GM21825 (cell line): ENCODE measurements around the gene AP3B1.

Experiments
- ATAC-seq: cut with Tn5 transposase; IDR thresholded peaks from one replicate; pipeline ENCODE4 v1.9.1; 2021; ENCODE audit warnings: mild to moderate bottlenecking, moderate library complexity; ENCODE audit not compliant: unreplicated experiment

AP3B1 gene

GRCh38 chr5:78006449-78006848, 288.0 kb downstream of the AP3B1 start:
- ATAC-seq = no peak

- no peak for ATAC-seq
These were observed 289.3 kb downstream of the AP3B1 start for GRCh38 chr5:78005021-78005785.

GRCh38 chr5:78004559-78004958, 289.9 kb downstream of the AP3B1 start:
- ATAC-seq = no peak

- ATAC-seq = no peak
These were observed 290.6 kb downstream of the AP3B1 start for GRCh38 chr5:78003919-78004318.

GRCh38 chr5:78003450-78003849, 291.0 kb downstream of the AP3B1 start:
- no peak for ATAC-seq

- ATAC-seq = no peak
These were observed 291.8 kb downstream of the AP3B1 start for GRCh38 chr5:78002690-78003089.

GRCh38 chr5:78001197-78001596, 293.3 kb downstream of the AP3B1 start:
- no peak for ATAC-seq

- no peak for ATAC-seq
These were observed 294.3 kb downstream of the AP3B1 start for GRCh38 chr5:78000191-78000590.

- ATAC-seq = no peak
These were observed 295.1 kb downstream of the AP3B1 start for GRCh38 chr5:77999399-77999798.

- ATAC-seq = no peak
These were observed 297.6 kb downstream of the AP3B1 start for GRCh38 chr5:77996943-77997342.

GRCh38 chr5:77995793-77996409, 298.6 kb downstream of the AP3B1 start:
- no peak for ATAC-seq

- ATAC-seq = no peak
These were observed 299.6 kb downstream of the AP3B1 start for GRCh38 chr5:77994943-77995342.

GRCh38 chr5:77993855-77994318, 300.6 kb downstream of the AP3B1 start:
- no peak for ATAC-seq

GRCh38 chr5:77993141-77993854, 301.2 kb downstream of the AP3B1 start:
- ATAC-seq = no peak

GRCh38 chr5:77991084-77991483, 303.4 kb downstream of the AP3B1 start:
- no peak for ATAC-seq

GRCh38 chr5:77990020-77990419, 304.5 kb downstream of the AP3B1 start:
- ATAC-seq = no peak

GRCh38 chr5:77987988-77988387, 306.5 kb downstream of the AP3B1 start:
- ATAC-seq = no peak

GRCh38 chr5:77987331-77987730, 307.2 kb downstream of the AP3B1 start:
- ATAC-seq = no peak

GRCh38 chr5:77986261-77986660, 308.2 kb downstream of the AP3B1 start:
- no peak for ATAC-seq

GRCh38 chr5:77985247-77985646, 309.3 kb downstream of the AP3B1 start:
- ATAC-seq = no peak

GRCh38 chr5:77984587-77984986, 309.9 kb downstream of the AP3B1 start:
- ATAC-seq = no peak
